ENCODE data around the gene CTDSPL.

CTDSPL gene

GRCh38 chr3:37887824-37888223 is 26.1 kb downstream of the CTDSPL start (continued):
- TF ChIP-seq CTCF (tag by site-specific recombination; IDR thresholded peaks at IDR 0.05): no peak

GRCh38 chr3:37888421-37888820 is 26.7 kb downstream of the CTDSPL start:
- no peaks in the 10 kb centered on the region for H3K4me1 ChIP-seq (ENCODE audit: control insufficient read depth, insufficient read depth, low read length)
- TF ChIP-seq ZNF660 (tag by site-specific recombination; IDR thresholded peaks at IDR 0.05): no peak
- no peak for TF ChIP-seq ZNF148 (tag by site-specific recombination; IDR thresholded peaks at IDR 0.05; ENCODE audit: borderline replicate concordance)
- TF ChIP-seq ZNF391 (tag by site-specific recombination; IDR thresholded peaks at IDR 0.05; ENCODE audit: borderline replicate concordance, low read depth): no peak
- TF ChIP-seq ZIC2 (tag by site-specific recombination; IDR thresholded peaks at IDR 0.05): no peak
- TF ChIP-seq HOXA7 (CRISPR knock-in tag; IDR thresholded peaks at IDR 0.05; ENCODE audit: borderline replicate concordance): no peak
- no peak for TF ChIP-seq ZNF132 (tag by site-specific recombination; IDR thresholded peaks at IDR 0.05; ENCODE audit: borderline replicate concordance)
- no peak for TF ChIP-seq ZNF645 (tag by site-specific recombination; IDR thresholded peaks at IDR 0.05)
- no peak for TF ChIP-seq ZNF514 (tag by site-specific recombination; IDR thresholded peaks at IDR 0.05)
- no peak for TF ChIP-seq ZNF426 (tag by site-specific recombination; IDR thresholded peaks at IDR 0.05)
- TF ChIP-seq ZNF791 (tag by site-specific recombination; IDR thresholded peaks at IDR 0.05): no peak
- TF ChIP-seq ZNF16 (tag by site-specific recombination; IDR thresholded peaks at IDR 0.05; ENCODE audit: low read depth): no peak
- no peak for TF ChIP-seq ATF2 (tag by site-specific recombination; IDR thresholded peaks at IDR 0.05; ENCODE audit: low read depth)
- TF ChIP-seq BCL6B (tag by site-specific recombination; IDR thresholded peaks at IDR 0.05): no peak
- TF ChIP-seq ZNF146 (tag by site-specific recombination; IDR thresholded peaks at IDR 0.05): no peak
- no peak for TF ChIP-seq ZNF664 (tag by site-specific recombination; IDR thresholded peaks at IDR 0.05)
- no peak for TF ChIP-seq ZNF362 (tag by site-specific recombination; IDR thresholded peaks at IDR 0.05)
- no peak for TF ChIP-seq ZNF558 (tag by site-specific recombination; IDR thresholded peaks at IDR 0.05)
- TF ChIP-seq ZNF138 (tag by site-specific recombination; IDR thresholded peaks at IDR 0.05; ENCODE audit: borderline replicate concordance): no peak
- no peak for TF ChIP-seq ZNF404 (tag by site-specific recombination; IDR thresholded peaks at IDR 0.05)
- no peak for TF ChIP-seq ZNF596 (tag by site-specific recombination; IDR thresholded peaks at IDR 0.05)
- H3K27ac ChIP-seq (ENCODE audit: extremely low read depth, low read depth, low read length): no peak overlapping the region
- CTCF ChIA-PET: interaction anchor here (0.5 to 1.3 kb wide), 2 partner anchors 8 to 32 kb away, joined by 3 read pairs; no protein-coding TSS in a partner anchor
- H3K9me3 ChIP-seq (ENCODE audit: control insufficient read depth, insufficient read depth, low read depth, low read length): no peaks in the 10 kb centered on the region
- POLR2A ChIA-PET: no interaction called here
- no peaks in the 10 kb centered on the region for H3K36me3 ChIP-seq (ENCODE audit: control insufficient read depth in 2 of 2, insufficient read depth in 1 of 2, low read length in 2 of 2)
- H3K4me3 ChIP-seq (ENCODE audit: low read depth, low read length): no peak overlapping the region
